Measurements from ENCODE around the gene HIPK1. TPM values are rescaled to one million over a fixed set of nuclear protein-coding genes. Genes with fewer than 3 reads are reported as not detected.
"Not testable (repeated sequence)": the region's sequence is repeated elsewhere in the genome, so short reads cannot be mapped to it uniquely, and the experiment has no call there.

The HIPK1 gene
- total RNA-seq, 4 donors from 2014 or later, result 48.3 to 63.9 (median 53.1) TPM

- no peak overlapping the region for H3K4me3 ChIP-seq
- no peaks in the 10 kb centered on the region for H3K9me3 ChIP-seq
- TF ChIP-seq POLR2AphosphoS5 (IDR thresholded peaks at IDR 0.05) (no peak), POLR2A (IDR thresholded peaks at IDR 0.05) (no peak), CTCF (IDR thresholded peaks at IDR 0.05) (no peak), EP300 (IDR thresholded peaks at IDR 0.05; ENCODE audit: low read depth) (no peak)
- 76% methylated on average over 15 of the region's 15 CpGs; no CpG with 5 or more reads in 1 of the 2 donors for WGBS, 2 donors (ENCODE audit: low coverage in 1 of 2)
- no peaks in the 10 kb centered on the region for H3K4me1 ChIP-seq
- no peaks in the 10 kb centered on the region for H3K36me3 ChIP-seq
- DNase-seq, result no peak
- H3K27me3 ChIP-seq, result no peaks in the 10 kb centered on the region
- intact Hi-C loops (cut with DNase I; ENCODE audit: low total_unique reads), result no loop called here
- in situ Hi-C loops (cut with MboI; ENCODE audit: low pct_ligation_motif_present in 1 of 4, low pct_unique_long_range_greater_than_20kb in 1 of 4, low sequenced_read_pairs in 3 of 4), result no loop called here
- H3K27ac ChIP-seq, result no peak overlapping the region
These were observed 73.5 kb downstream of the HIPK1 start for GRCh38 chr1:114002492-114003239.

GRCh38 chr1:114003431-114003830 lies 74.3 kb downstream of the HIPK1 start:
- intact Hi-C loops (cut with DNase I; ENCODE audit: low total_unique reads) (no loop called here), in situ Hi-C loops (cut with MboI; ENCODE audit: low pct_ligation_motif_present in 1 of 4, low pct_unique_long_range_greater_than_20kb in 1 of 4, low sequenced_read_pairs in 3 of 4) (no loop called here)
- no peak for DNase-seq
- WGBS, 2 donors (ENCODE audit: low coverage in 1 of 2), result 77% methylated on average over 5 of the region's 5 CpGs; no CpG with 5 or more reads in 1 of the 2 donors
- H3K9me3 ChIP-seq, result no peaks in the 10 kb centered on the region
- H3K4me3 ChIP-seq, result no peak overlapping the region
- H3K36me3 ChIP-seq, result no peaks in the 10 kb centered on the region
- H3K27me3 ChIP-seq, result no peaks in the 10 kb centered on the region
- TF ChIP-seq CTCF (IDR thresholded peaks at IDR 0.05), result no peak
- no peak for TF ChIP-seq POLR2A (IDR thresholded peaks at IDR 0.05)
- TF ChIP-seq EP300 (IDR thresholded peaks at IDR 0.05; ENCODE audit: low read depth), result no peak
- TF ChIP-seq POLR2AphosphoS5 (IDR thresholded peaks at IDR 0.05), result no peak
- no peak overlapping the region for H3K27ac ChIP-seq
- no peaks in the 10 kb centered on the region for H3K4me1 ChIP-seq

- H3K9me3 ChIP-seq; H3K27me3 ChIP-seq; H3K27ac ChIP-seq; H3K4me3 ChIP-seq; in situ Hi-C loops (cut with MboI; ENCODE audit: low pct_ligation_motif_present in 1 of 4, low pct_unique_long_range_greater_than_20kb in 1 of 4, low sequenced_read_pairs in 3 of 4); H3K36me3 ChIP-seq; H3K4me1 ChIP-seq; DNase-seq; intact Hi-C loops (cut with DNase I; ENCODE audit: low total_unique reads): not testable (repeated sequence)
- WGBS, 2 donors (ENCODE audit: low coverage in 1 of 2), result 60 to 84% methylated on average over 1 to 4 of the region's 4 CpGs
These were observed 77.7 kb downstream of the HIPK1 start for GRCh38 chr1:114006825-114007224.

- 70 to 83% methylated on average over 2 of the region's 2 CpGs for WGBS, 2 donors (ENCODE audit: low coverage in 1 of 2)
- Histone ChIP-seq H3K27me3 (no peaks in the 10 kb centered on the region), H3K36me3 (no peaks in the 10 kb centered on the region), H3K9me3 (no peaks in the 10 kb centered on the region), H3K4me1 (no peaks in the 10 kb centered on the region), H3K27ac (no peak overlapping the region), H3K4me3 (no peak overlapping the region)
- in situ Hi-C loops (cut with MboI; ENCODE audit: low pct_ligation_motif_present in 1 of 4, low pct_unique_long_range_greater_than_20kb in 1 of 4, low sequenced_read_pairs in 3 of 4), result no loop called here
- DNase-seq, result no peak
- intact Hi-C loops (cut with DNase I; ENCODE audit: low total_unique reads), result no loop called here
- TF ChIP-seq EP300 (IDR thresholded peaks at IDR 0.05; ENCODE audit: low read depth) (no peak), POLR2AphosphoS5 (IDR thresholded peaks at IDR 0.05) (no peak), CTCF (IDR thresholded peaks at IDR 0.05) (no peak), POLR2A (IDR thresholded peaks at IDR 0.05) (no peak)
These were observed 79.4 kb downstream of the HIPK1 start for GRCh38 chr1:114008480-114008941.

GRCh38 chr1:114008993-114009392 lies 79.9 kb downstream of the HIPK1 start:
- Histone ChIP-seq H3K4me3 (no peak overlapping the region), H3K4me1 (no peaks in the 10 kb centered on the region), H3K27ac (no peak overlapping the region), H3K9me3 (no peaks in the 10 kb centered on the region), H3K27me3 (no peaks in the 10 kb centered on the region), H3K36me3 (no peaks in the 10 kb centered on the region)
- in situ Hi-C loops (cut with MboI; ENCODE audit: low pct_ligation_motif_present in 1 of 4, low pct_unique_long_range_greater_than_20kb in 1 of 4, low sequenced_read_pairs in 3 of 4), result no loop called here
- no peak for TF ChIP-seq CTCF (IDR thresholded peaks at IDR 0.05)
- intact Hi-C loops (cut with DNase I; ENCODE audit: low total_unique reads), result no loop called here
- no peak for DNase-seq

Data from transverse colon (tissue), 4 donors.